Stimulated activated CD4-positive, alpha-beta T cell treated with anti-CD3 and anti-CD28 coated beads, Interleukin-15, amount 100 ng/mL, for 48 hours (primary cell): ENCODE data around the gene ERICH4.
"Not testable (repeated sequence)": the region's sequence is repeated elsewhere in the genome, so short reads cannot be mapped to it uniquely, and the experiment has no call there.

Source experiments
- DNase-seq, 2 donors: peaks; one replicate each; pipeline ENCODE4 v3.0.0-alpha.2; 2020; ENCODE audit warnings: low read depth in 2 of 2

ERICH4 gene

DNA sequence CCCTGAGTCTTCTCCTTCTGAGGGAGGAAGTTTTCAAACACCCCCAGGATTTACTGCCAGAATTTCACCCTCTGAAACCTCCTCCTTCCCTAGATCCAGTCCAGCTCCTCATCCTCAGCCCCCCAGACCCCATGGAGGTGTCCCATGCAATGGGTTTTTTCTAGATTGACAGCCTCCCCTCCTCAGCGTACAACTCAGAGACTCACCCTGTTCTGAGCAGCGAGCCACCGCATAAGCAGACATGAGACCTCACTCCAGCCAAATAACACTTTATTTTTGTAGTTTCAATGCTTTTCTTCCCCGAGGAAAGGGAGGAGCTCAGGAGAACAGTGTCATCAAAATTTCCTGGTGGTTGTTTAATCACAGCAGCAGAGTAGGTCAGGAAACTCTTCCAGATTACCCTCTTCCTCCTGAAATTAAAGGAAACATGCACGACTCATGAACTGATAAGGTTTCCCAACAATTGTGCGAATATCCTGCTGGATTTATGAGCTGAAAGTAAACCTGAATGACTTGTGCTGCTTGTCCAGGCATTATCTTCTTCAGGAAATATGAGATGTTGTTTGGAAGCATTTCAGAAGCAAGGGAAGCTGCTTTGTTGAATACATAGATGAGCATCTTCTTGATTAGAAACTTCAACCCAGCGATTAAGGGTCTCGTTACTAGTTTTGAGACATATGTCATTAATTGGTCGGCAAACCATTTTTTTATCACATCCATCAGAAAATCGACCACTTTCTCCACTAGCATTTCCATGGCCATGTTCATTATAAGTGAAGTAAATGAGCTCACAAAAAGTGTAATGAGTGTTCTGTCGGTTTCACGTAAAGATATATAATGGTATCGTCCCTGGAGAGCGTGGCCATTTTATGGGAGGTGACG, 36.2 kb downstream of the ERICH4 start:
- DNase-seq, result no peak

GRCh38 chr19:41479757-41480191, 36.8 kb downstream of the ERICH4 start:
- DNase-seq, result no peak

GRCh38 chr19:41480336-41480735, 37.4 kb downstream of the ERICH4 start:
- DNase-seq, result no peak

DNA sequence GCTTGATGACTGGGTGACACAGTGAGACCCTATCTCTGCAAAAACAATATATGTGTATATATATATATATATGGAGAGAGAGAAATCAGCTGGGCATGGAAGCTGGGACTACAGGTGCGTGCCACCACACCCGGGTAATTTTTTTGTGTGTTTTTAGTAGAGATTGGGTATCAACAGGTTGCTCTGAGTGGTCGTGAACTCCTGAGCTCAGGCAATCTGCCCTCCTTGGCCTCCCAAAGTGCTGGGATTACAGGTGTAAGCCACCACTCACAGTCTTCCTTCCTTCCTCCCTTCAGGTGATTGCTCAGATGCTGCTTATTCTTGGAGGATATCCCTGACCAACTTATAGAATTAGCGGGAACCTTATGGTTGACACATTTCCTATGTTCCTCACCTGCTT, 41.9 kb downstream of the ERICH4 start:
- no peak for DNase-seq

DNA sequence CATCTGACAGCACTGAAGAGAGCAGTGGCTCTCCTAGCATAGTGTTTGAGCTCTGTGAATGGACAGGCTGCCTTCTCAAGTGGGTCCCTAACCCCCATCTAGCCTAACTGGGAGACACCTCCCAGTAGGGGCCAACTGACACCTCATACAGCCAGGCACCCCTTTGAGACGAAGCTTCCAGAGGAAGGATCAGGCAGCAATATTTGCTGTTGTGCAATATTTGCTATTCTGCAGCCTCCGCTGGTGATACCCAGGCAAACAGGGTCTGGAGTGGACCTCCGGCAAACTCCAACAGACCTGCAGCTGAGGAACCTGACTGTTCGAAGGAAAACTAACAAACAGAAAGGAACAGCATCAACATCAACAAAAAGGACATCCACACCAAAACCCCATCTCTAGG, 44.0 kb downstream of the ERICH4 start:
- not testable (repeated sequence) for DNase-seq

- no peak for DNase-seq
Measured at GRCh38 chr19:41492843-41493242, 49.9 kb downstream of the ERICH4 start.
